Osteoblast (primary cell): ENCODE measurements around the gene ZC3H11A. TPM values are rescaled to one million over a fixed set of nuclear protein-coding genes. Genes with fewer than 3 reads are reported as not detected.

Experiments used
- DNase-seq: peaks from one replicate; pipeline ENCODE4 v3.0.0; 2011; ENCODE audit warnings: low spot score, mixed read lengths; ENCODE audit not compliant: insufficient read length; ENCODE audit errors: missing footprints
- H2AFZ ChIP-seq: 2 replicates; pipeline ENCODE4 v1.6.0; 2011; ENCODE audit warnings: mild to moderate bottlenecking, low read length
- H3K27ac ChIP-seq: 2 replicates; pipeline ENCODE4 v1.5.1; 2011; ENCODE audit warnings: mild to moderate bottlenecking, low read depth, low read length, moderate library complexity
- H3K27me3 ChIP-seq: 2 replicates; pipeline ENCODE4 v1.6.0; 2012; ENCODE audit warnings: mild to moderate bottlenecking, control low read depth, inconsistent platforms, low read length, moderate library complexity; ENCODE audit not compliant: insufficient read depth
- H3K36me3 ChIP-seq: 2 replicates; pipeline ENCODE4 v1.5.1; 2011; ENCODE audit warnings: mild to moderate bottlenecking, low read length, control low read depth, moderate library complexity; ENCODE audit not compliant: insufficient read depth
- H3K4me1 ChIP-seq: 2 replicates; pipeline ENCODE4 v1.5.1; 2011; ENCODE audit warnings: mild to moderate bottlenecking, low read length, control low read depth, moderate library complexity; ENCODE audit not compliant: insufficient read depth
- H3K4me2 ChIP-seq: 2 replicates; pipeline ENCODE4 v1.6.0; 2011; ENCODE audit warnings: mild to moderate bottlenecking, low read length; ENCODE audit not compliant: insufficient read depth
- H3K4me3 ChIP-seq: fragments of 200-600 bp; sonication (generic); 3 replicates; pipeline ENCODE4 v1.5.1; 2012; ENCODE audit warnings: mild to moderate bottlenecking, low read length, inconsistent platforms; ENCODE audit not compliant: insufficient read depth
- H3K79me2 ChIP-seq: 2 replicates; pipeline ENCODE4 v1.6.0; 2012; ENCODE audit warnings: mild to moderate bottlenecking, low read length, control low read depth, inconsistent platforms; ENCODE audit not compliant: insufficient read depth
- H3K9me3 ChIP-seq: 2 replicates; pipeline ENCODE4 v1.5.1; 2011; ENCODE audit warnings: low read depth, low read length, control low read depth
- H4K20me1 ChIP-seq: 2 replicates; pipeline ENCODE4 v1.6.0; 2012; ENCODE audit warnings: mild to moderate bottlenecking, low read length, control low read depth; ENCODE audit not compliant: insufficient read depth
- CTCF ChIP-seq: IDR thresholded peaks from 2 replicates; pipeline ENCODE4 v1.5.1; 2011; ENCODE audit warnings: mild to moderate bottlenecking, low read depth, low read length, moderate library complexity; ENCODE audit errors: extremely low read depth
- total RNA-seq: library from RNA; depleted of rRNA; stranded (reverse); fragments of >200 nt; gene quantifications from 2 replicates; pipeline ENCODE4 v1.2.3, GENCODE V29; 2012

Gene ZC3H11A
- total RNA-seq, 1 donor: 128 TPM

GRCh38 chr1:203794764-203795440, 521 bp upstream of the ZC3H11A start:
- H3K4me1 ChIP-seq: peaks cover 32% of the 10 kb centered on the region
- no peaks in the 10 kb centered on the region for H3K27me3 ChIP-seq
- peak overlapping the region; percentile 88 for H2AFZ ChIP-seq
- H3K4me2 ChIP-seq: peak overlapping the region; percentile 87
- DNase-seq: no peak
- peak overlapping the region; percentile 88 for H3K4me3 ChIP-seq
- H3K36me3 ChIP-seq: peaks cover 19% of the 10 kb centered on the region
- peaks cover 42% of the 10 kb centered on the region for H3K79me2 ChIP-seq
- TF ChIP-seq CTCF: no peak
- H3K9me3 ChIP-seq: no peaks in the 10 kb centered on the region
- H4K20me1 ChIP-seq: peaks cover 37% of the 10 kb centered on the region
- peak overlapping the region; percentile 92 for H3K27ac ChIP-seq

GRCh38 chr1:203796236-203796605, 798 bp downstream of the ZC3H11A start:
- peaks cover 50% of the 10 kb centered on the region for H4K20me1 ChIP-seq
- peak overlapping the region; percentile 46 for H2AFZ ChIP-seq

GRCh38 chr1:203797216-203797615, 1.8 kb downstream of the ZC3H11A start:
- Histone ChIP-seq H3K36me3 (peaks cover 19% of the 10 kb centered on the region), H4K20me1 (peaks cover 60% of the 10 kb centered on the region), H3K4me1 (peaks cover 35% of the 10 kb centered on the region), H3K9me3 (no peaks in the 10 kb centered on the region), H2AFZ (no peak overlapping the region), H3K4me2 (peak overlapping the region; percentile 89), H3K27ac (peak overlapping the region; percentile 92), H3K79me2 (peaks cover 66% of the 10 kb centered on the region), H3K4me3 (peak overlapping the region; percentile 88), H3K27me3 (no peaks in the 10 kb centered on the region)
- no peak for TF ChIP-seq CTCF
- DNase-seq: no peak

More at GRCh38 chr1:203796236-203796605, 798 bp downstream of the ZC3H11A start:
- Histone ChIP-seq H3K27ac (peak overlapping the region; percentile 92), H3K36me3 (peaks cover 19% of the 10 kb centered on the region), H3K4me2 (peak overlapping the region; percentile 89), H3K4me3 (peak overlapping the region; percentile 88), H3K4me1 (peaks cover 35% of the 10 kb centered on the region), H3K79me2 (peaks cover 56% of the 10 kb centered on the region), H3K27me3 (no peaks in the 10 kb centered on the region), H3K9me3 (no peaks in the 10 kb centered on the region)
- no peak for TF ChIP-seq CTCF
- peak; percentile 55 for DNase-seq

GRCh38 chr1:203797948-203798655, 2.7 kb downstream of the ZC3H11A start:
- no peak for DNase-seq

More at GRCh38 chr1:203797948-203798655, 2.7 kb downstream of the ZC3H11A start:
- H2AFZ ChIP-seq: no peak overlapping the region
- no peak for TF ChIP-seq CTCF
- peaks cover 24% of the 10 kb centered on the region for H3K36me3 ChIP-seq
- H3K27ac ChIP-seq: no peak overlapping the region
- H3K4me1 ChIP-seq: peaks cover 35% of the 10 kb centered on the region
- no peak overlapping the region for H3K4me3 ChIP-seq
- H3K4me2 ChIP-seq: peak overlapping the region; percentile 89
- no peaks in the 10 kb centered on the region for H3K27me3 ChIP-seq
- peaks cover 70% of the 10 kb centered on the region for H3K79me2 ChIP-seq
- H4K20me1 ChIP-seq: peaks cover 64% of the 10 kb centered on the region
- H3K9me3 ChIP-seq: no peaks in the 10 kb centered on the region
